Astrocyte (in vitro differentiated cells and primary cell): ENCODE data around the gene SPATA19. TPM values are rescaled to one million over a fixed set of nuclear protein-coding genes. Genes with fewer than 3 reads are reported as not detected.

ENCODE experiments used
- DNase-seq: peaks from one replicate; pipeline ENCODE4 v3.0.0-alpha.2; 2010; ENCODE audit warnings: low read depth
- FAIRE-seq: peaks from 2 replicates; lab custom pipeline; 2011; peaks lifted over from hg19 to GRCh38; lab: Jason Lieb, UNC
- H2AFZ ChIP-seq: 2 replicates; pipeline ENCODE4 v1.6.0; 2012; ENCODE audit warnings: low read depth, low read length, inconsistent platforms
- H3K27ac ChIP-seq: 2 replicates; pipeline ENCODE4 v1.5.1; 2011; ENCODE audit warnings: low read depth, low read length, inconsistent platforms
- H3K27me3 ChIP-seq: 2 replicates; pipeline ENCODE4 v1.6.0; 2011; ENCODE audit warnings: low read length, inconsistent platforms; ENCODE audit not compliant: insufficient read depth
- H3K36me3 ChIP-seq: 2 replicates; pipeline ENCODE4 v1.5.1; 2011; ENCODE audit warnings: low read length, inconsistent platforms; ENCODE audit not compliant: insufficient read depth
- H3K4me1 ChIP-seq: 2 replicates; pipeline ENCODE4 v1.5.1; 2011; ENCODE audit warnings: low read length, inconsistent platforms; ENCODE audit not compliant: insufficient read depth
- H3K4me2 ChIP-seq: 2 replicates; pipeline ENCODE4 v1.6.0; 2012; ENCODE audit warnings: low read length, inconsistent platforms
- H3K4me3 ChIP-seq: 2 replicates; pipeline ENCODE4 v1.5.1; 2011; ENCODE audit warnings: low read depth, mild to moderate bottlenecking, low read length, inconsistent platforms; ENCODE audit not compliant: insufficient read depth
- H3K79me2 ChIP-seq: 2 replicates; pipeline ENCODE4 v1.6.0; 2012; ENCODE audit warnings: mild to moderate bottlenecking, low read length, inconsistent platforms; ENCODE audit not compliant: insufficient read depth
- H3K9ac ChIP-seq: 2 replicates; pipeline ENCODE4 v1.6.0; 2012; ENCODE audit warnings: mild to moderate bottlenecking, low read length, inconsistent platforms
- H3K9me3 ChIP-seq: 2 replicates; pipeline ENCODE4 v1.5.1; 2012; ENCODE audit warnings: low read depth, mild to moderate bottlenecking, low read length, inconsistent platforms; ENCODE audit not compliant: insufficient read depth
- H4K20me1 ChIP-seq: 2 replicates; pipeline ENCODE4 v1.6.0; 2012; ENCODE audit warnings: low read length, inconsistent platforms; ENCODE audit not compliant: insufficient read depth
- H3K27ac Mint-ChIP-seq: one replicate; pipeline ENCODE4 v1.8.0; 2021; ENCODE audit warnings: mild to moderate bottlenecking, mixed read lengths; ENCODE audit not compliant: unreplicated experiment
- H3K27me3 Mint-ChIP-seq: one replicate; pipeline ENCODE4 v1.8.0; 2021; ENCODE audit warnings: low read depth, mixed read lengths; ENCODE audit not compliant: unreplicated experiment
- H3K36me3 Mint-ChIP-seq: one replicate; pipeline ENCODE4 v1.8.0; 2021; ENCODE audit warnings: low read depth, mixed read lengths; ENCODE audit not compliant: unreplicated experiment
- H3K4me1 Mint-ChIP-seq: one replicate; pipeline ENCODE4 v1.8.0; 2021; ENCODE audit warnings: low read depth, mixed read lengths; ENCODE audit not compliant: unreplicated experiment
- H3K4me3 Mint-ChIP-seq: one replicate; pipeline ENCODE4 v1.8.0; 2021; ENCODE audit warnings: mild to moderate bottlenecking, moderate library complexity, mixed read lengths; ENCODE audit not compliant: unreplicated experiment
- H3K9me3 Mint-ChIP-seq: one replicate; pipeline ENCODE4 v1.8.0; 2021; ENCODE audit warnings: mild to moderate bottlenecking, mixed read lengths; ENCODE audit not compliant: unreplicated experiment
- EZH2 ChIP-seq: IDR thresholded peaks from 2 replicates; pipeline ENCODE4 v1.6.1; 2012; ENCODE audit warnings: mild to moderate bottlenecking, low read length, inconsistent platforms; ENCODE audit not compliant: insufficient read depth
- total RNA-seq: library from RNA; stranded (reverse); gene quantifications from 2 replicates; pipeline ENCODE4 v1.2.1, GENCODE V29; 2021
- TF ChIP-seq, protein P1 (sequence below): IDR thresholded peaks from 2 replicates; pipeline ENCODE4 v1.5.1; 2011; ENCODE audit warnings: low read depth, mild to moderate bottlenecking, inconsistent platforms, low read length, moderate library complexity; ENCODE audit not compliant: insufficient read depth

Gene SPATA19
- total RNA-seq, 1 donor from 2014 or later = not detected

DNA sequence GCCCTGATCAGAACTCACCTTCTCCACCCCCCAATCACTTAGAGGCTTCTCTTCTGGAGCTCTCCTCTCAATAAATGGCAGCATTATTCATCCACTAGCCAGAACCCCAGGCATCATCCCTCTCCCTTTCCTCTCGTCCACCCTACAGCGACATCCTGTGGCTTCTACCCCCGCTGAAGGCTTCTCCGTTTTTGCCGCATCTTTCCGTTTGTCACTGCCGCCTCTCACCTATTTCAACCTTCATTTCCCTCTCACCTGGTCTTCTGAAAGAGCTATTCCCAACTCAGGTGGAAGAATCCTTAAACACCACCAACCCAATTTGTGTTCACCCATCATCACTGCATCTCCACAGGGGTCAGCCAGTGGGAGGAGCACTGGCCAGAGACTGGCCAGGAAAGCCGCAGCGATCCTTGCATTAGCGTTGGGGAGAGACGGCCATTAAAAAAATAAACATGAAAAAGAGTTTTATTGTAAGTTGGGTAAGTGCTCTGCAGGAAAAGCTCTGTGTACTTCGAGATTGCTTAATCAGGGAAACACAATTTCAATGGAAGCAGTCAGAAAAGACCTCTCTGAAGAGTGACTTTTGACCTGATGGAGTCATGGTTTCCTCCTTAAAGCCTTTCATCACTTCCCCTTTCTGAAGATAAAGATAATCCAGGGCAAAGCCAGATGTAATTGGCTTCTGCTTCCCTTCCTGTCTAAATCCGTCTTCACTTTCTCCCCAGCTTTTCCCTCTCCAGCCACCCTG, 36.7 kb downstream of the SPATA19 start:
- no peaks in the 10 kb centered on the region for H3K36me3 Mint-ChIP-seq
- H3K9me3 ChIP-seq = no peaks in the 10 kb centered on the region
- no peak for TF ChIP-seq EZH2
- TF ChIP-seq, protein P1, sequence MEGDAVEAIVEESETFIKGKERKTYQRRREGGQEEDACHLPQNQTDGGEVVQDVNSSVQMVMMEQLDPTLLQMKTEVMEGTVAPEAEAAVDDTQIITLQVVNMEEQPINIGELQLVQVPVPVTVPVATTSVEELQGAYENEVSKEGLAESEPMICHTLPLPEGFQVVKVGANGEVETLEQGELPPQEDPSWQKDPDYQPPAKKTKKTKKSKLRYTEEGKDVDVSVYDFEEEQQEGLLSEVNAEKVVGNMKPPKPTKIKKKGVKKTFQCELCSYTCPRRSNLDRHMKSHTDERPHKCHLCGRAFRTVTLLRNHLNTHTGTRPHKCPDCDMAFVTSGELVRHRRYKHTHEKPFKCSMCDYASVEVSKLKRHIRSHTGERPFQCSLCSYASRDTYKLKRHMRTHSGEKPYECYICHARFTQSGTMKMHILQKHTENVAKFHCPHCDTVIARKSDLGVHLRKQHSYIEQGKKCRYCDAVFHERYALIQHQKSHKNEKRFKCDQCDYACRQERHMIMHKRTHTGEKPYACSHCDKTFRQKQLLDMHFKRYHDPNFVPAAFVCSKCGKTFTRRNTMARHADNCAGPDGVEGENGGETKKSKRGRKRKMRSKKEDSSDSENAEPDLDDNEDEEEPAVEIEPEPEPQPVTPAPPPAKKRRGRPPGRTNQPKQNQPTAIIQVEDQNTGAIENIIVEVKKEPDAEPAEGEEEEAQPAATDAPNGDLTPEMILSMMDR = no peak
- H2AFZ ChIP-seq = no peak overlapping the region
- H3K9ac ChIP-seq = no peak overlapping the region
- no peaks in the 10 kb centered on the region for H3K4me1 ChIP-seq
- H3K4me3 Mint-ChIP-seq = no peak overlapping the region
- H3K27ac ChIP-seq = no peak overlapping the region
- FAIRE-seq (no peak), DNase-seq (no peak)
- H3K27me3 ChIP-seq = no peaks in the 10 kb centered on the region
- no peaks in the 10 kb centered on the region for H3K79me2 ChIP-seq
- H3K36me3 ChIP-seq = no peaks in the 10 kb centered on the region
- H3K27ac Mint-ChIP-seq = no peak overlapping the region
- H3K4me1 Mint-ChIP-seq = no peaks in the 10 kb centered on the region
- no peaks in the 10 kb centered on the region for H4K20me1 ChIP-seq
- H3K4me3 ChIP-seq = no peak overlapping the region
- H3K9me3 Mint-ChIP-seq = peaks cover 2% of the 10 kb centered on the region
- H3K27me3 Mint-ChIP-seq = no peaks in the 10 kb centered on the region
- H3K4me2 ChIP-seq = no peak overlapping the region

DNA sequence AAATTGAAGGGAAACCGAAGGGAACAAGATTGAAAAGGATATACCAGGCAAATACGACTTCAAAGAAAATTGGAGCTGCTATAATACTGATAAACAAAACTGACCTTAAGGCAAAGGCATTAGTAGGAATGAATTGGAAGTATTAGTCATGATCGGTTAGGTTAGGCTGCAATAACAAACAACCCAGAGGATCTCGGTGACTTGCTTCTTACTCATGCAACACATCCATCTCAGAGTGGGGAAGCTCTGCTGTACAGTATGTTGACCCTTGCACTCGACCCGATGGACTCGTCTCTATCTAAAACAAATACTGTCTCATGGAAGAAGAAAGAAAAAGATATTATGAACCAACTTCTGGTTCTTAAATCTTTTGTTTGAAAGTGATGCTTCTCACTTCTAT, 42.3 kb downstream of the SPATA19 start:
- H3K27me3 ChIP-seq = no peaks in the 10 kb centered on the region
- no peaks in the 10 kb centered on the region for H3K27me3 Mint-ChIP-seq
- H3K9ac ChIP-seq = no peak overlapping the region
- H3K4me2 ChIP-seq = no peak overlapping the region
- no peaks in the 10 kb centered on the region for H3K4me1 Mint-ChIP-seq
- no peaks in the 10 kb centered on the region for H3K79me2 ChIP-seq
- no peak overlapping the region for H3K27ac ChIP-seq
- H3K4me3 Mint-ChIP-seq = no peak overlapping the region
- FAIRE-seq (no peak), DNase-seq (peak; percentile 18)
- H2AFZ ChIP-seq = no peak overlapping the region
- H3K36me3 Mint-ChIP-seq = no peaks in the 10 kb centered on the region
- H3K27ac Mint-ChIP-seq = no peak overlapping the region
- peaks cover 9% of the 10 kb centered on the region for H3K9me3 Mint-ChIP-seq
- no peaks in the 10 kb centered on the region for H3K36me3 ChIP-seq
- no peak overlapping the region for H3K4me3 ChIP-seq
- H4K20me1 ChIP-seq = no peaks in the 10 kb centered on the region
- no peak for TF ChIP-seq EZH2
- TF ChIP-seq, protein P1 = no peak
- no peaks in the 10 kb centered on the region for H3K4me1 ChIP-seq
- H3K9me3 ChIP-seq = peaks cover 4% of the 10 kb centered on the region

DNA sequence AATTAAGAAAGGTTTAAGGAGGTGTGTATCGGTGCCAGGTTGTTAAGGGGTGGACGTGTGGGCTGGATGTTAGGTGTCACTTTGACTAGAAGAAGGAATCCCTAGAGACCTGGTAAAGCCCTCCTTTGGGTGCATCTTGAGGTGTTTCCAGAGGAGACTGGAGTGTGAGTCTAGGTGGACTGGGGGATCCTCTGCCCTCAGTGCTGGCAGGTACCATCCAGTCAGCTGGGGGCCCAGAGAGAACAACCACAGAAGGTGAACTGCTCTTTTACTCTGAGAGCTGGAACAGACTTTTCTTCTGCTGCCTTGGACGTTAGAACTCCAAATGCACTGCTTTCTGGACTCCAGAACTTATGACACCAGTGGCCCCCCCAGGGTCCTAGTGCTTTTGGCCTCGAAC, 44.0 kb downstream of the SPATA19 start:
- Histone ChIP-seq H3K4me3 (no peak overlapping the region), H3K4me2 (no peak overlapping the region), H3K79me2 (no peaks in the 10 kb centered on the region), H3K27ac (no peak overlapping the region), H3K9ac (no peak overlapping the region), H3K27me3 (no peaks in the 10 kb centered on the region), H3K9me3 (peaks cover 4% of the 10 kb centered on the region), H3K4me1 (no peaks in the 10 kb centered on the region), H2AFZ (no peak overlapping the region), H4K20me1 (no peaks in the 10 kb centered on the region), H3K36me3 (no peaks in the 10 kb centered on the region)
- H3K27ac Mint-ChIP-seq = no peak overlapping the region
- H3K27me3 Mint-ChIP-seq = no peaks in the 10 kb centered on the region
- H3K4me1 Mint-ChIP-seq = no peaks in the 10 kb centered on the region
- no peak for DNase-seq
- H3K4me3 Mint-ChIP-seq = no peak overlapping the region
- FAIRE-seq = no peak
- no peak for TF ChIP-seq EZH2
- TF ChIP-seq, protein P1 = no peak
- no peaks in the 10 kb centered on the region for H3K36me3 Mint-ChIP-seq
- peaks cover 17% of the 10 kb centered on the region for H3K9me3 Mint-ChIP-seq
